ENCODE data around the gene ADSS1.
"Not testable (repeated sequence)": the region's sequence is repeated elsewhere in the genome, so short reads cannot be mapped to it uniquely, and the experiment has no call there.

The ADSS1 gene

DNA sequence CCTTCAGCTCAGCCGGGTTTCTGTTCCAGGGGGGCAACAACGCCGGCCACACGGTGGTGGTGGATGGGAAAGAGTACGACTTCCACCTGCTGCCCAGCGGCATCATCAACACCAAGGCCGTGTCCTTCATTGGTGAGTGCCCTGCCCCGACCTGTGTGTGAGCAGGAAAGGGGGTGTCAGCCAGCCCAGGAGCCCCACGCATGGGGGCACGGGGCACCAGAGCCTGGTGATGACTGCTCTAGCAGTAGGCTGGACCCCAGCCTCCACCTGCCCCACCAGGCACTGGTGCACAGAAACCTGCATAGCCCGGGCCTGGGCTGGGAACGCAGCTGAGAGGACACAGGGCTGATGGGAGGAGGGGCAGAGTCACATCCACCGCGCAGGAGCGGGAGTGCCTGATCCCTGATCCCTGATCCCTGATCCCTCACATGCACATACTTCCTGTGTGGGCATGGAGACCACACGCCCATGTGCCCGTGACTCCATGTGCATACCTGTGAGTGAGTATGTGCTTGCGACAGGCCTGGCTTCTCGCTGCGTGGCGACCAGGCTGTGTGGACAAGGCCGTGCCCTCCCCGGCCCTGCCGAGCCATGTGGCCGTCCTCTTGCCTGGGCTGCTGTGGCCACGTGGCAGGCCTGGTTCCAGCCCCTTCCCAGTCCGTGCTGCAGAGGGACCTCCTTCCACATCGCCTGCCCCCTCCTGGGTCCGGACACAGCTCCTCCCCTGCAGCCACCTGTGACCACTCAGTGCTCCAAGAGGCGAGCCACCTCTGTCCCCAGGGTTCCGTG, 11.2 kb downstream of the ADSS1 start:
- DNase-seq = no peak

- DNase-seq = no peak
Observed at GRCh38 chr14:104735830-104736642, 12.0 kb downstream of the ADSS1 start.

- no peak for DNase-seq
Observed at GRCh38 chr14:104738375-104739019, 14.5 kb downstream of the ADSS1 start.

GRCh38 chr14:104739026-104739425, 15.0 kb downstream of the ADSS1 start:
- no peak for DNase-seq

DNA sequence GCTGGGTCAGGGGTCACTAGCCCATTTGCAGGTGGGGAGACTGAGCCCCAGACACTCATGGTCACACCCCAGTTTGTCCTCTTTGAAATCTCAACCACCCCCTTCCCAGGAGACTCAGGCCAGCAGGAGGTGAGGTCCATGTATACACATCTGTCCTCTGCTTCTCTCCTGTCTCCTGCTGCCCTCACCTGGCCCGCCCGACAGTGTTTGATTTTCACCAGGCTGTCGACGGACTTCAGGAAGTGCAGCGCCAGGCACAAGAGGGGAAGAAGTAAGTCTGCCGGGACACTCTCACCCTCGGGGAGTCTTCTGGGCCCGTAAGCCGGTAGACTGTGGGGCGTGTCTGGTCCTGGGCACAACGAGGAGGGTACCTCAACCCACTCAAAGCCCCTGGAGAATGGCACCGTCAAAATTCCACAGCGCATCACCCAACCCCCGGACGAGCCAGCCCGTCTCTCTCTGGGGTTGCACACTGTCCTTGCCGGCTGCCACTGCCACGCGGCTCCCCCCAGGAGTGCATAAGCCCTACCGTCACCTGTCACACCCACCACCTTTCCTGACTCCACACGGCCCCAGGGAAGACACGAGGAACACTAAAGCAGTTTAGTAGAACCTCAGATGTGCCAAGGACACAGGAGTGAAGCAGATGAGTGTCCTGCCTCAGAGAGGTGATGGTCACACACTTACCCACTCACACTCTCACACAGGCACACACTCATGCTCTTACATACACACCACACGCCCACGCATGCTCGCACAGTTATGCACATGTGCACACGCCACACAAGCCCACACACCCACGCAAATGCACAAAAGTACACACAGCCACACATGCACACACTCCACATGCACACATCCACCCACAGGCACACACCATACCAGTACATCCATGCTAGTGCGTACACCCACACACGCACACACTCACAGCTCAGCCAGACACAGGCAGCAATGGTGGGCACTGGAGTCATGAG, 15.8 kb downstream of the ADSS1 start:
- DNase-seq = no peak

- DNase-seq = no peak
Observed at GRCh38 chr14:104741108-104741802, 17.2 kb downstream of the ADSS1 start.

GRCh38 chr14:104741803-104742251, 17.8 kb downstream of the ADSS1 start:
- no peak for DNase-seq

DNA sequence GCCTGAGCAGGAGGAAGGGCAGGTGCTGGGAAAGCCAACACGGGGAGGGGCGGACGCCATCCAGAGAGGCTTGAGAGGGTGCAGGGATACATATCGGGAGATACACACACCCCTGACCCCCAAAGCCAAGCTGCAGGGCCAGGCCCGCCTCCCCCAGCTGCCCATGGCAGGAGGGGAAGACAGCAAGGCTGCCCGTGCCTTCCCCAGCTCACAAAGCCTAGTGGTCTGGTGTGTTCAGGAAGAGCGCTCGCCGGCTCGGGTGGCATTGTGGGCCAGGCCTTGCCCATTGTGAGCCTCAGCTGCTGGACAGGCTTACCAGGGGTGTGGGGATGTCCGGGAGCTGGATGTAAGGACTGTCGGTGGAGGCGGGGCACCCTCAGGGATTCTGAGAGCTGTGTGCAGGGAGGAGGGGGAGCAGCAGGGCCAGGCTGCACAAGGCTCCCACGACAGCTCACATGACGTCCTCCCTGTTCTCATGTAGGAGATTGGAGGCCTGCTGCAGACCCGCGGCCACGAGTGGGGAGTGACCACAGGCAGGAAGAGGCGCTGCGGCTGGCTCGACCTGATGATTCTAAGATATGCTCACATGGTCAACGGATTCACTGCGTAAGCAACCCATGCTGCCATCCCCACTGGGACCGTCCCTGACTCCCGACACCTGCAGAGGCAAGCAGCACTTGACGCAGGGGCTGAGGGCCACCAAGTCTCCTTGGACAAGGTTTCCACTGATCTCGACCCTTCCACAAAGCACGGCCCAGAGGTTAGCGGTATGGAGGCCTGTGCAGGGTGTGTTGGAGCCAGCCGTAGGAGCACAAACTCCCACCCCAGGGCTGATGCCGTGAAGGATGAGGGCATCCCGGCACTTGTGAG, 18.8 kb downstream of the ADSS1 start:
- no peak for DNase-seq

DNA sequence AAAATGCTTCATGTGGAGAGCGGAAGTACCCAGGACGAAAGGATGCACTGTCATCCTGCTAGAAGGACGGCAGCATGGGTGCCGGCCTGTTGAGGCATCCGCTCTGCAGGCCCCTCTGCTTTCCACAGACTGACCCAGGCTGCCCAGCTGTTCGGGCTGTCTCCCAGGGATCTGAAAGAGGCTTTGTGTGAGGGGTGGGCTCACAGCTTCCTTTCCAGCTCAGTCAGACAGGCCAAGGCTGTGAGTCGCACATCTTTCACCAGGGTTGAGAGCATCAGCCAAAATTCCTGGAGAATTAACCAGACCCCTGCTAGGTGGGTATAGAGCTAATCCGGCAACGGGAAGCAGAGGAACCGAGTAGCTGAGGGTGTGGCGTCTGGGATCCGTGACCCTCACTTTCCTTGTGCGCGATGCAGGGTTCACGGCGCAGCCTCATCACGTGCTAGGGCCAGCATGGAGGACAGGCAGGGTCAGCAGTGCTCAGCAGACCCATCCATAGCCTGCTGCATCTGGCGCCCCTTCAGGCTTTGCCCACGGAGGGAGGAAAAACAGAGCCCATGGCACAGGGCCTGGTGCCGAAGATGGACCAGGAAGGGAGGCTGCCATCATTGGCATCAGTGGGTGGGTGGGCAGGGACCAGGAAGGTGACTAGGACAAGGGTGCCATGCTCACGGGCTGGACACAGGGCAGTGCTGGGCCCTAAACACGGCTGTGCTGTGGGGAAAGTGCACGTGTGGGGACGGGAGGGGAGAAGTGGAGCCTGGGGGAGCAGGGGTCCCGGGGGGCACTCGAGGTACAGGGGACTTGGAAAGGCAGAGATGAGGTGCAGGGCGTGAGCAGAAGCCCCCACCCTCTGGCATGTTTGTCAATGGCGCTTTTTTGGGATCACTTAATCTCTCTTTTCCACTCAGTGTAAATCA, 19.7 kb downstream of the ADSS1 start:
- DNase-seq = no peak

DNA sequence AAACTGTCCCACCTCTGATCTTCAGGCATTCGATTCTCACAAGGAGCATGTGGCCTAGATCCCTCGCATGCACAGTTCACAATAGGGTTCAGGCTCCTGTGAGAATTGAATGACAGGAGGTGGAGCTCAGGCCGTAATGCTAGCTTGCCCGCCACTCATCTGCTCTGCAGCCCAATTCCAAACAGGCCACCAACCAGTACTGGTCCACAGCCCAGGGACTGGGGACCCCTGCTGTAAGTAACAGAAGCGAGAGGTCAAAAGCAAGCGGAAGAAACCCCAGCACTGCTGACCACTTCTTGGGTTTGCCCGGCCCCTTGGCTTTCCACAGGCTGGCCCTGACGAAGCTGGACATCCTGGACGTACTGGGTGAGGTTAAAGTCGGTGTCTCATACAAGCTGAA, 20.5 kb downstream of the ADSS1 start:
- no peak for DNase-seq

DNA sequence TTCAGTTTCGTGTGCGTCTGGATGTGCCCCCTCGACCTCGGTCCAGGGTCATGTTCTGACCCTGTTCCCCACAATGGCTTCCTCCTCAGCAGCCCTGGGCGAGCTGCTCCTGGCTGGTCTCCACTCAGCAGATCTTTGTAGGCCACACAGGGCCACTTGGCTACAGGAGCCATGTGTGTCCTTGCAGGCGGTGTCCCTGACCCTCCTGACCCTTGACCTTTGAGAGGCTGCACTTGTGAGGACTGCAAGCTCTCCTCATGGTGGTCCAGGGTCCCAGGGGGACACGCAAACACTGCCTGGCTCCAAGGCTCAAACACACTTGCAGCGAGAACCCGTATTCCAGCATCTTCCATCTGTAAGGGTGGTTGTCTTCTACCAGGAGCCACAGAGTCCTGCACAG, 21.4 kb downstream of the ADSS1 start:
- DNase-seq = no peak

DNA sequence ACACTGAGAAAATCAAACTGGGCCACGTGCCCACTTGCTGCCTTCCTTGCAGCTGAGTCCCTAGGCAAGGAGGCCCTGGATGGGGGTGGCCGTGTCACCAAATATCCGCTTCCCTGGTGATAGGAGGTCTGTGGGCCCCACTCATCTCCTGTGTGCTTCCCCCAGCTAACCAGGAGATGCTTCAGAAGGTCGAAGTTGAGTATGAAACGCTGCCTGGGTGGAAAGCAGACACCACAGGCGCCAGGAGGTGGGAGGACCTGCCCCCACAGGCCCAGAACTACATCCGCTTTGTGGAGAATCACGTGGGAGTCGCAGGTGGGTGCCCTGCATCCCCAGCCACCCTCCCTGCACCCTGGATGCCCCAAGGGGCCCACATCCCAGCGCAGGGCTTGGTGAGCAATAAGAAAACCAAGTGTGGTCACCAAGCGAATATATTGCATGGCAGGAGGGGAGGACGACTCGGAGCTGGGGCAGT, 22.1 kb downstream of the ADSS1 start:
- DNase-seq = no peak

- DNase-seq = no peak
Observed at GRCh38 chr14:104746934-104747481, 23.0 kb downstream of the ADSS1 start.

DNA sequence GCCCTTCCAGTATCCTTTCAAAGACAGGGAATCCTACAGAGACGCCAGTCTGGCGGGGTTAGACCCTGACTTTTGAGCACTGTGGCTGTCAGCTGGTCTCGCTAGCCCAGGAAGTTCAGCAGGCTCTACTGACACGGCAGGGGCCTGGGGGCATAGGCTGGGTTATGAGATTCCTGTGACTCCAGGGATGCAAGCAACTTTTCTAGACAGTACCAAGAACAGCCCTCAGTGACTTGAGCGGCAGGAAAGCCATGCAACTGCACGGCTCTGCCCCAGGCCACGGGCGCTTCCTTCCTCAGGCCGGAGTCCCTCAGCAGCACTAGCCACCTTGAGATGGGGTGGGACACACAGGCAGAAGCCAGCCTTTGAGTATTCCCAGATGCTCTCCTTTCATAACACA, 23.8 kb downstream of the ADSS1 start:
- DNase-seq = no peak

- DNase-seq = no peak
Observed at GRCh38 chr14:104749111-104749649, 25.2 kb downstream of the ADSS1 start.

DNA sequence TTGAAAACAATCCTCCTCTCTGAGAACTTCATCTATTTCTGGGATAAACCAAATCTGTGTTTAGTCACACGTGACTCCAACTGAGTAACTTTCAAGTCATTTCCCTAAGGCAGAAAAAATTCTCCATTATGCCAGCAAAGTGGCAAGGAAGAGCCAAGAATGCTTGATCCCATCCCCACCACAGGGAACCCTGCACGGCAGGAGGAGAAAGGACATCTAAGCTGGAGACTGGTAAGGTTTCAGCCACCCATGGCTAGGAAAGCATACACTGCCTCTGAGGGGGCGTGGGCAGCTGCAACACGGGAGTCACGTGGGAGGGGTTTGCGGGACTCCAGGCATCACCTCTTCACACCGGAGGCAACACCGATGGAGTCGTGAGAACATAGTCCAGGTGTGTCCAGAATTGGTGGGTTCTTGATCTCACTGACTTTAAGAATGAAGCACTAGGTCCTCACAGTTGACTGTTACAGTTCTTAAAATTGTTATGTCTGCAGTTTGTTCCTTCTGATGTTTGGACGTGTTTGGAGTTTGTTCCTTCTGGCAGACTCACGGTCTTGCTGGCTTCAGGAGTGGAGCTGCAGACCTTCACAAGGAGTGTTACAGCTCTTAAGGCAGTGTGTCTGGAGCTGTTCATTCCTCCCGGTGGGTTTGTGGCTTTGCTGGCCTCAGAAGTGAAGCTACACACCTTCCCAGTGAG, 26.2 kb downstream of the ADSS1 start:
- no peak for DNase-seq

DNA sequence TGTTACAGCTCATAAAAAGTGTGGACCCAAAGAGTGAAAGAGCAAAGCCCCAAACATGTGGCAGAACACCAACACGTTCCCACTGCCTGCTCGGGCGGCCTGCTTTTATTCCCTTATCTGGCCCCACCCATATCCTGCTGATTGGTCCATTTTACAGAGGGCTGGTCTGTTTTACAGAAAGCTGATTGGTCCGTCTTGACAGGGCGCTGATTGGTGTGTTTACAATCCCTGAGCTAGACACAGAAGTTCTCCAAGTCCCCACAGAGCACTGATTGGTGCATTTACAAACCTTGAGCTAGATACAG, 26.7 kb downstream of the ADSS1 start:
- DNase-seq = not testable (repeated sequence)

All from NCI-H1436 treated with DMSO at 0.1 percent for 48 hours (cell line).